ENCODE results near the gene KLHL1. TPM values are rescaled to one million over a fixed set of nuclear protein-coding genes. Genes with fewer than 3 reads are reported as not detected.

The KLHL1 gene
- total and polyA plus RNA-seq, 5 donors from 2014 or later = not detected

DNA sequence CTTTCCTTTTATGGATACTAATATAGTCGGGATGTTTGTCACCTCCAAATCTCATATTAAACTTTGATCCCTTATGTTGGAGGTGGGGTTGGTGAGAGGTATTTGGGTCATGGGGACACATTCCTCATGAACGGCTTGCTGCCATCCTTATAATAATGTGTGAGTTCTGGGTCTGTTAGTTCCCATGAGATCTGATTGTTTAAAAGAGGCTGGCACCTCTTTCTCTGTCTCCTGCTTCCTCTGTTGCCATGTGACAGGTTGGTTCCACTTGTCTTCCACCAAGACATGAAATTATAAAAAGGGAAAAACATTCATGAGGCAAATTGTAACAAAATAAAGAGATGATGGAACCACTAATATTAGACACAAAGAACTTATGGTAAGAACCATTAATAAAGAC lies 108.4 kb downstream of the KLHL1 start:
- Histone ChIP-seq H3K27ac (ENCODE audit: insufficient read depth, low read length, poor library complexity, severe bottlenecking) (no peak overlapping the region), H3K4me1 (ENCODE audit: control insufficient read depth, insufficient read depth, low read length, poor library complexity, severe bottlenecking) (no peaks in the 10 kb centered on the region), H3K27me3 (ENCODE audit: control insufficient read depth, insufficient read depth, low read length) (no peaks in the 10 kb centered on the region), H3K36me3 (ENCODE audit: control insufficient read depth, insufficient read depth, low read length) (no peaks in the 10 kb centered on the region), H3K9me3 (ENCODE audit: control insufficient read depth in 2 of 2, low read length in 2 of 2) (peaks cover 0 to 5% of the 10 kb centered on the region in 2 experiments), H3K4me3 (ENCODE audit: low read depth, low read length) (no peak overlapping the region)
- DNase-seq (no peak), ATAC-seq (ENCODE audit: low read depth in 2 of 2) (no peak)
- no peaks in the 10 kb centered on the region for H3K27me3 Mint-ChIP-seq
- peaks cover 0 to 5% (median 2%) of the 10 kb centered on the region in 7 donors for H3K9me3 Mint-ChIP-seq
- no peak overlapping the region for H3K27ac Mint-ChIP-seq
- H3K36me3 Mint-ChIP-seq = no peaks in the 10 kb centered on the region
- H3K4me3 Mint-ChIP-seq = no peak overlapping the region
- H3K4me1 Mint-ChIP-seq = no peaks in the 10 kb centered on the region

DNA sequence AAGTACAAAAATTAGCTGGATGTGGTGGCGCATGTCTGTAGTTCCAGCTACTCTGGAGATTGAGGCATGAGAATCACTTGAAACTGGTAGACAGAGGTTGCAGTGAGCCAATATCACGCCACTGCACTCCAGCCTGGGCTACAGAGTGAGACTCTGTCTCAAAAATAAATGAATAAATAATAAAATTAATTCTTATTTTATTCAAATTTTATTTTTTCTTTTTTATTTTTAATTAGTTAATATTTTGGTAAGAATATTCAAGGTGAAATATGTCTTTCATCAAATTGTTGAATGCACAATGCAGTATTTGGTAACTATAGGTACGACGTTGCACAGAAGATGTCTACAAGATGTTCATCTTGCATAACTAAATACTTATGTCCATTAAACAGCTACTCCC lies 111.2 kb downstream of the KLHL1 start:
- DNase-seq = no peak
- H3K4me3 Mint-ChIP-seq = no peak overlapping the region
- no peak for ATAC-seq (ENCODE audit: low read depth in 2 of 2)
- no peak overlapping the region for H3K27ac ChIP-seq (ENCODE audit: insufficient read depth, low read length, poor library complexity, severe bottlenecking)
- H3K36me3 Mint-ChIP-seq = no peaks in the 10 kb centered on the region
- no peak overlapping the region for H3K27ac Mint-ChIP-seq
- no peaks in the 10 kb centered on the region for H3K4me1 Mint-ChIP-seq
- H3K27me3 ChIP-seq (ENCODE audit: control insufficient read depth, insufficient read depth, low read length) = no peaks in the 10 kb centered on the region
- H3K4me1 ChIP-seq (ENCODE audit: control insufficient read depth, insufficient read depth, low read length, poor library complexity, severe bottlenecking) = no peaks in the 10 kb centered on the region
- H3K9me3 ChIP-seq (ENCODE audit: control insufficient read depth in 2 of 2, low read length in 2 of 2) = peaks cover 0 to 5% of the 10 kb centered on the region in 2 experiments
- no peak overlapping the region for H3K4me3 ChIP-seq (ENCODE audit: low read depth, low read length)
- H3K27me3 Mint-ChIP-seq = no peaks in the 10 kb centered on the region
- peaks cover 0 to 5% (median 2%) of the 10 kb centered on the region in 7 donors for H3K9me3 Mint-ChIP-seq
- no peaks in the 10 kb centered on the region for H3K36me3 ChIP-seq (ENCODE audit: control insufficient read depth, insufficient read depth, low read length)

DNA sequence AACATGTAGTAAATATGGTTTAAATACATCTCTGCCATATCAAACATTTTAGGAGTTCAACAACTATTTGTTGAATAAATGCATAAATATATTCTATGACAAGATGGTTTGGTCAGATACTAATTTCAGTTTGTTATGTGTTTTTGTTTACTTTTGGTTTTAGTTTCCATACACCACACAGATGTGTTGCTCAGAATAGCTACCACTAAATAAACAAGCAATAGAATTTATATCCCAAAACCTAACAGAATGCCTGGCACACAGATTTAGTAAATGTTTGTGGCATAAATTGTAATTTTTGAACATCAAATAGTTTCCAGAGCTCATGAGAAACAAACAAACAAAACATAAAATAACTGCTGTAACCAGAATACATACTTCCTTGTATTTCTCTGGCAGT lies 127.5 kb downstream of the KLHL1 start:
- no peaks in the 10 kb centered on the region for H3K36me3 ChIP-seq (ENCODE audit: control insufficient read depth, insufficient read depth, low read length)
- H3K4me1 Mint-ChIP-seq = no peaks in the 10 kb centered on the region
- H3K9me3 Mint-ChIP-seq = peaks cover 0 to 14% (median 5%) of the 10 kb centered on the region in 7 donors
- H3K27ac Mint-ChIP-seq = no peak overlapping the region
- no peaks in the 10 kb centered on the region for H3K36me3 Mint-ChIP-seq
- ATAC-seq (ENCODE audit: low read depth in 2 of 2) (no peak), DNase-seq (no peak)
- no peak overlapping the region for H3K4me3 Mint-ChIP-seq
- H3K4me1 ChIP-seq (ENCODE audit: control insufficient read depth, insufficient read depth, low read length, poor library complexity, severe bottlenecking) = no peaks in the 10 kb centered on the region
- H3K27me3 Mint-ChIP-seq = no peaks in the 10 kb centered on the region
- H3K27me3 ChIP-seq (ENCODE audit: control insufficient read depth, insufficient read depth, low read length) = no peaks in the 10 kb centered on the region
- H3K27ac ChIP-seq (ENCODE audit: insufficient read depth, low read length, poor library complexity, severe bottlenecking) = no peak overlapping the region
- no peak overlapping the region for H3K4me3 ChIP-seq (ENCODE audit: low read depth, low read length)
- peaks cover 0 to 3% of the 10 kb centered on the region in 2 experiments for H3K9me3 ChIP-seq (ENCODE audit: control insufficient read depth in 2 of 2, low read length in 2 of 2)

DNA sequence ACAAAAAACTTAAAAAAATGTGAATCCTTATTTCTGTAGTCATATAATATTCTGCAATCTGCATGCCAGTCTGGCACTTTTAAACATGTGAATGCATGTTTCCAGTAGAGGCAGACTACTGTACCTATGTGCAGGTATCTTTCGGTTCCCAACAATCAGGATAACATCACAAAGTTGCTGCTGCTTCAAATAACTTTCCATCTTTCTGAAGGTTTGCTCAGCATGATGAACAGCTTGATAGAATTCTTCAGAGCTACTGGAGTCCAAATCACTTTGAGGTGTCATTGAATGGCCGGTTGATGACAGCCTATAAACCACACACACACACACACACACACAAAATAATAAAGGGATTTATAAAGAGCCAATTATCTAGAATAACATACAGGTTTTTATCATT lies 132.8 kb downstream of the KLHL1 start:
- Histone ChIP-seq H3K36me3 (ENCODE audit: control insufficient read depth, insufficient read depth, low read length) (no peaks in the 10 kb centered on the region), H3K27ac (ENCODE audit: insufficient read depth, low read length, poor library complexity, severe bottlenecking) (no peak overlapping the region), H3K4me1 (ENCODE audit: control insufficient read depth, insufficient read depth, low read length, poor library complexity, severe bottlenecking) (no peaks in the 10 kb centered on the region), H3K27me3 (ENCODE audit: control insufficient read depth, insufficient read depth, low read length) (no peaks in the 10 kb centered on the region), H3K4me3 (ENCODE audit: low read depth, low read length) (no peak overlapping the region), H3K9me3 (ENCODE audit: control insufficient read depth in 2 of 2, low read length in 2 of 2) (peaks cover 0 to 3% of the 10 kb centered on the region in 2 experiments)
- H3K27me3 Mint-ChIP-seq = no peaks in the 10 kb centered on the region
- no peak overlapping the region for H3K4me3 Mint-ChIP-seq
- no peak for DNase-seq
- H3K4me1 Mint-ChIP-seq = no peaks in the 10 kb centered on the region
- peaks cover 0 to 10% (median 6%) of the 10 kb centered on the region in 7 donors for H3K9me3 Mint-ChIP-seq
- H3K36me3 Mint-ChIP-seq = no peaks in the 10 kb centered on the region
- H3K27ac Mint-ChIP-seq = no peak overlapping the region
- ATAC-seq (ENCODE audit: low read depth in 2 of 2) = no peak

DNA sequence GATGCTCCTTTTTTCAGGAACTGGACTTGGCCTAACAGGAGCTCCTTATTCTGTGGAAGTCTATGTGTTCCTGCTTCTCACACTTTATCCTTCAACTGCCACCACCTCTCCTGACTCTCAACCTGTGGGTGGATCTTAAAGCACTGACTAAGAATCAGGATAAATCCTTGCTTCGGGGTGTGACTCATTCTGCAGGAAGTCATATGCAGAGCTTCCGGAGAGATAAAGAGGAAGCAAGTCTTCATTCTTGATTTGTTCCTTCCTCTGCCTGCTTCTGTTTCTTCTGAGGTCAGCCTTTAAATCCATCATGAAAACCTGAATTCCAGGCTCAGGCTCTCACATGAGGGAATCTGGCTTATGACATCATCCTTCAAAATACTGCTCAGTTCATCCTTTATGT lies 137.7 kb downstream of the KLHL1 start:
- H3K27ac ChIP-seq (ENCODE audit: insufficient read depth, low read length, poor library complexity, severe bottlenecking) = no peak overlapping the region
- H3K36me3 ChIP-seq (ENCODE audit: control insufficient read depth, insufficient read depth, low read length) = no peaks in the 10 kb centered on the region
- H3K4me3 ChIP-seq (ENCODE audit: low read depth, low read length) = no peak overlapping the region
- H3K27ac Mint-ChIP-seq = no peak overlapping the region
- H3K9me3 Mint-ChIP-seq = peaks cover 0 to 24% (median 10%) of the 10 kb centered on the region in 7 donors
- ATAC-seq (ENCODE audit: low read depth in 2 of 2) = no peak
- H3K4me1 ChIP-seq (ENCODE audit: control insufficient read depth, insufficient read depth, low read length, poor library complexity, severe bottlenecking) = no peaks in the 10 kb centered on the region
- H3K36me3 Mint-ChIP-seq = no peaks in the 10 kb centered on the region
- no peak overlapping the region for H3K4me3 Mint-ChIP-seq
- H3K4me1 Mint-ChIP-seq = no peaks in the 10 kb centered on the region
- no peaks in the 10 kb centered on the region for H3K27me3 Mint-ChIP-seq
- H3K9me3 ChIP-seq (ENCODE audit: control insufficient read depth in 2 of 2, low read length in 2 of 2) = no peaks in the 10 kb centered on the region
- DNase-seq = no peak
- no peaks in the 10 kb centered on the region for H3K27me3 ChIP-seq (ENCODE audit: control insufficient read depth, insufficient read depth, low read length)

DNA sequence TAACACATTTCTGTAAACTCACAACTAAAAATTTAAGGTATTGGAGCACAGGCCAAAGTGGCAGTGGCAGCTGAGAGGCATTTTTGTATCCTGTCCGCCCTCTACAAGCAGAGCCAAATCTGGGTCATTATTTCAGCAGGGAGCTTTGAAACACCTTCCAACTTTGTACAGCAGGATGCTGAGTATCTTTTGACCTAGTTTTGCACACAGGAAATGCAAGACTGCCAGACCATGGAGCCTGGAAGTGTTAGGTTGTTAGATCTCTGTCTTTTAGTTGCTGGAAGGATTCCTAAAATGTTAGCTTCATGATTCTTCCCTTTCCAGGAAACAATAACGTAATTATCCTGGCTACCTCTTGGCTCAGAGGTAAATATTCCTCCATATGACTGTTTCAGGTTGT lies 149.2 kb downstream of the KLHL1 start:
- no peak for ATAC-seq (ENCODE audit: low read depth in 2 of 2)
- H3K27me3 ChIP-seq (ENCODE audit: control insufficient read depth, insufficient read depth, low read length) = no peaks in the 10 kb centered on the region
- Mint-ChIP-seq H3K9me3 (peaks cover 0 to 5% (median 2%) of the 10 kb centered on the region in 7 donors), H3K27ac (no peak overlapping the region), H3K4me3 (no peak overlapping the region), H3K27me3 (no peaks in the 10 kb centered on the region), H3K4me1 (no peaks in the 10 kb centered on the region), H3K36me3 (no peaks in the 10 kb centered on the region)
- DNase-seq = no peak
- no peak overlapping the region for H3K27ac ChIP-seq (ENCODE audit: insufficient read depth, low read length, poor library complexity, severe bottlenecking)
- no peaks in the 10 kb centered on the region for H3K4me1 ChIP-seq (ENCODE audit: control insufficient read depth, insufficient read depth, low read length, poor library complexity, severe bottlenecking)
- H3K9me3 ChIP-seq (ENCODE audit: control insufficient read depth in 2 of 2, low read length in 2 of 2) = peaks cover 0 to 6% of the 10 kb centered on the region in 2 experiments
- H3K36me3 ChIP-seq (ENCODE audit: control insufficient read depth, insufficient read depth, low read length) = no peaks in the 10 kb centered on the region
- H3K4me3 ChIP-seq (ENCODE audit: low read depth, low read length) = no peak overlapping the region

DNA sequence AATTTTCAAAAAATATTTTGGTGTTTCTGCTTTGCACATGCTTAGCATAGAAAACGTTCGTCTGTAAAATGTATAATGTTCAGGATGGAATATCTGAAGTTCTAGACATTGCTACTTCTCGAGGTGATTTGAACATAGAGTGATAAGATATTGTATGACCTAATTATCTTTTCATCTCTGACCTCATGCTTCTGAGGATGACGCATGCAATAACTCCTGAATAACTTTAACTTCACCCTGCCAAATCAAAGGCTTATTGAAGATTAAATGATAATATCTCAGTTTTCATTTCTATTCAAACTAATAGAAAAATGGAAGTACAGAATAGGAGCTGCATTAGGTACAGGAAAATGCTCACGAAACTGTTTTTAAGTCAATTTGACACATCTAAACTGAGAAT lies 151.4 kb downstream of the KLHL1 start:
- Mint-ChIP-seq H3K9me3 (peaks cover 0 to 7% (median 2%) of the 10 kb centered on the region in 7 donors), H3K27ac (no peak overlapping the region), H3K36me3 (no peaks in the 10 kb centered on the region), H3K4me1 (no peaks in the 10 kb centered on the region), H3K27me3 (no peaks in the 10 kb centered on the region), H3K4me3 (no peak overlapping the region)
- DNase-seq (no peak), ATAC-seq (ENCODE audit: low read depth in 2 of 2) (no peak)
- Histone ChIP-seq H3K27me3 (ENCODE audit: control insufficient read depth, insufficient read depth, low read length) (no peaks in the 10 kb centered on the region), H3K4me3 (ENCODE audit: low read depth, low read length) (no peak overlapping the region), H3K27ac (ENCODE audit: insufficient read depth, low read length, poor library complexity, severe bottlenecking) (no peak overlapping the region), H3K4me1 (ENCODE audit: control insufficient read depth, insufficient read depth, low read length, poor library complexity, severe bottlenecking) (no peaks in the 10 kb centered on the region), H3K36me3 (ENCODE audit: control insufficient read depth, insufficient read depth, low read length) (no peaks in the 10 kb centered on the region), H3K9me3 (ENCODE audit: control insufficient read depth in 2 of 2, low read length in 2 of 2) (peaks cover 0 to 6% of the 10 kb centered on the region in 2 experiments)

DNA sequence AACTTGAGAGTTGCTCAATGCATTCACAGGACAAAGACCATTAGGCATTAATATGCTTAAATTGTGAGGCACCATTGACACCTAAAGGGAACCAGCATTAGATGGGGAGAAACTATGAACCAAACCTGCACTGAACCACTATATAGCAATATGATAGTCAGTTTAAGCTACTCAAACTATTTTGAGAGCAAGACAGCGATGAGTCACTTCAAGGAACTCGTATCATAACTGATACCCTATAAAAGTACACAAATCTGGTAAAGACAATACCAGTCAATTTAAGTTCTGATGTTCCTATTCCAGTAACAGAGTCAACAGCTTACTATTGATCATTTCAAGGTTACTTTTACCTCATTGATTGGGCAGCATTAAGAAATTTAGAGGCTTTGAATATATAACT lies 151.9 kb downstream of the KLHL1 start:
- no peaks in the 10 kb centered on the region for H3K4me1 ChIP-seq (ENCODE audit: control insufficient read depth, insufficient read depth, low read length, poor library complexity, severe bottlenecking)
- ATAC-seq (ENCODE audit: low read depth in 2 of 2) (no peak), DNase-seq (no peak)
- H3K4me3 ChIP-seq (ENCODE audit: low read depth, low read length) = no peak overlapping the region
- H3K36me3 ChIP-seq (ENCODE audit: control insufficient read depth, insufficient read depth, low read length) = no peaks in the 10 kb centered on the region
- H3K9me3 ChIP-seq (ENCODE audit: control insufficient read depth in 2 of 2, low read length in 2 of 2) = peaks cover 0 to 6% of the 10 kb centered on the region in 2 experiments
- Mint-ChIP-seq H3K27ac (no peak overlapping the region), H3K9me3 (peaks cover 0 to 11% (median 2%) of the 10 kb centered on the region in 7 donors), H3K36me3 (no peaks in the 10 kb centered on the region), H3K27me3 (no peaks in the 10 kb centered on the region), H3K4me3 (no peak overlapping the region), H3K4me1 (no peaks in the 10 kb centered on the region)
- no peaks in the 10 kb centered on the region for H3K27me3 ChIP-seq (ENCODE audit: control insufficient read depth, insufficient read depth, low read length)
- no peak overlapping the region for H3K27ac ChIP-seq (ENCODE audit: insufficient read depth, low read length, poor library complexity, severe bottlenecking)

Data from CD4-positive, CD25-positive, alpha-beta regulatory T cell (primary cell).